OCI-LY7 (cell line): ENCODE results near the gene IMMP2L.

Source experiments
- CTCF ChIP-seq: fragments of 200-600 bp; sonication (generic); conservative IDR thresholded peaks from 2 replicates; pipeline ENCODE4 v1.5.1; 2014; ENCODE audit warnings: mild to moderate bottlenecking, antibody characterized with exemption, low read length, moderate library complexity, mixed read lengths
- EZH2phosphoT487 ChIP-seq: fragments of 200-600 bp; sonication (generic); IDR thresholded peaks from 2 replicates; pipeline ENCODE4 v1.6.1; 2018; ENCODE audit warnings: low read depth, borderline replicate concordance, mild to moderate bottlenecking, mixed run types, antibody characterized with exemption, low read length, moderate library complexity, mixed read lengths

- TF ChIP-seq CTCF (no peak), EZH2phosphoT487 (no peak)
Measured at GRCh38 chr7:110809832-110810231, 752.5 kb downstream of the IMMP2L start.
